Liver (tissue), 9 donors: ENCODE measurements around the gene NMRAL1. TPM values are rescaled to one million over a fixed set of nuclear protein-coding genes. Genes with fewer than 3 reads are reported as not detected.

Experiments used
- DNase-seq: peaks from one replicate; pipeline ENCODE4 v3.0.0-alpha.2; 2017; ENCODE audit warnings: low spot score
- H3K27ac ChIP-seq, 2 donors: one replicate each; pipeline ENCODE4 v1.7.0; 2013; ENCODE audit warnings: inconsistent platforms in 2 of 2, low read length in 2 of 2, control low read depth in 1 of 2, low read depth in 1 of 2, mild to moderate bottlenecking in 1 of 2
- H3K27me3 ChIP-seq, 4 donors: one replicate each; pipeline versions ENCODE4 v1.6.1 to v1.7.0; 2013; ENCODE audit warnings: low read length in 3 of 4, inconsistent platforms in 1 of 4, mild to moderate bottlenecking in 1 of 4, moderate library complexity in 1 of 4; ENCODE audit not compliant: control insufficient read depth in 4 of 4, insufficient read depth in 4 of 4
- H3K36me3 ChIP-seq, 4 donors: one replicate each; pipeline versions ENCODE4 v1.6.1 to v1.7.0; 2013; ENCODE audit warnings: low read length in 3 of 4, mild to moderate bottlenecking in 3 of 4, low read depth in 1 of 4, moderate library complexity in 1 of 4; ENCODE audit not compliant: control insufficient read depth in 4 of 4, insufficient read depth in 3 of 4
- H3K4me1 ChIP-seq, 4 donors: one replicate each; pipeline versions ENCODE4 v1.6.1 to v1.7.0; 2013; ENCODE audit warnings: low read length in 3 of 4, mild to moderate bottlenecking in 3 of 4, moderate library complexity in 1 of 4; ENCODE audit not compliant: control insufficient read depth in 4 of 4, insufficient read depth in 4 of 4
- H3K4me3 ChIP-seq, 3 donors: one replicate each; pipeline versions ENCODE4 v1.6.1 to v1.7.0; 2013; ENCODE audit warnings: low read length in 3 of 3, control low read depth in 1 of 3, low read depth in 1 of 3, mild to moderate bottlenecking in 1 of 3
- H3K9ac ChIP-seq, 2 donors: one replicate each; pipeline ENCODE4 v1.7.0; 2013; ENCODE audit warnings: low read length in 2 of 2, mild to moderate bottlenecking in 2 of 2, moderate library complexity in 2 of 2, control low read depth in 1 of 2, low read depth in 1 of 2
- H3K9me3 ChIP-seq, 4 donors: one replicate each; pipeline versions ENCODE4 v1.6.1 to v1.7.0; 2013; ENCODE audit warnings: low read length in 3 of 4; ENCODE audit not compliant: control insufficient read depth in 4 of 4
- CTCF ChIP-seq: fragments of 150-350 bp; IDR thresholded peaks from 2 replicates; pipeline ENCODE4 v1.5.1; 2017; ENCODE audit warnings: improper control_type of control experiment, low read depth, low read length; ENCODE audit not compliant: missing input control
- FOXA1 ChIP-seq: IDR thresholded peaks from 2 replicates; pipeline ENCODE4 v1.6.1; 2016; ENCODE audit warnings: antibody characterized with exemption
- FOXA2 ChIP-seq: IDR thresholded peaks from 2 replicates; pipeline ENCODE4 v1.6.1; 2016; ENCODE audit warnings: antibody characterized with exemption
- GABPA ChIP-seq, 2 donors: IDR thresholded peaks in 1 of 2; conservative IDR thresholded peaks in 1 of 2; 2 replicates each; pipeline ENCODE4 v1.6.1; 2016; ENCODE audit warnings: antibody characterized with exemption in 2 of 2, mild to moderate bottlenecking in 1 of 2, moderate library complexity in 1 of 2
- HNF4G ChIP-seq: IDR thresholded peaks from 2 replicates; pipeline ENCODE4 v1.6.1; 2016; ENCODE audit warnings: antibody characterized with exemption
- MAX ChIP-seq: IDR thresholded peaks from 2 replicates; pipeline ENCODE4 v1.6.1; 2016; ENCODE audit warnings: antibody characterized with exemption
- RXRA ChIP-seq, 2 donors: IDR thresholded peaks; 2 replicates each; pipeline ENCODE4 v1.6.1; 2017 to 2018; ENCODE audit warnings: antibody characterized with exemption in 2 of 2, mild to moderate bottlenecking in 1 of 2
- ZBTB33 ChIP-seq: IDR thresholded peaks from 2 replicates; pipeline ENCODE4 v1.6.1; 2016; ENCODE audit warnings: antibody characterized with exemption
- WGBS: extraction: QIAGEN DNeasy Blood & Tissue Kit; methylation state at CpG from one replicate; pipeline ENCODE4 v1.1.7; 2013; 5-methylcytosine and 5-hydroxymethylcytosine counted together
- polyA plus RNA-seq, 2 donors: library from polyadenylated mRNA; stranded (reverse) in 1 of 2; unstranded in 1 of 2; fragments of 200-250 nt in 1 of 2; fragments of >200 nt in 1 of 2; fragmentation: Nextera tagmentation in 1 of 2; extraction: Ambion mirVana in 1 of 2; gene quantifications; one replicate each; pipeline versions ENCODE4 v1.2.1 to v1.2.3, GENCODE V29; 2013 to 2015
- total RNA-seq, 2 donors: library from RNA; depleted of rRNA; stranded (reverse); fragments of >200 nt; gene quantifications; one replicate each; pipeline ENCODE4 v1.2.3, GENCODE V29; 2014
- donor health status: healthy.
- donor health status: healthy.
- donor health status: healthy.
- donor health status: healthy.
- donor health status: healthy.

The NMRAL1 gene
- total and polyA plus RNA-seq, 4 donors, result 20.1 to 45.4 (median 28.3) TPM

DNA sequence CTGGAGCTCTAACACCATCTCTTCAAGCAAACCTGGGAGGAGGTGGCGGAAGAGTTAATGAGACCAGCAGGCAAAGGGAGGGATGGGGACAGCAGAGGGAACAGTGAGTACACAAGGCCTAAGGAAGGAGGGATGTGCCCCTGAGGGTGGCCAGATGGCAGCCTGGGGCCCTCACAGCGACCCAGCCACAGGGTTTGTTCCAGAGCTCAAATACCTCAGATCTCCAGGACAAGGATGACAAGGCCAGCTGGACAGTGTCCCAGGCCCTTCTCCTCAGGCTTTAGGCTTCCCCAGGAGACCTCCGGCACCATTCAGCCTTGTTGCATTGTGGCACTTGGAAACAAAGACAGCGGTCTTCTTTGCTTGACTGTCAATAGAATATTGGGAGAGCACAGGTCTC is 49.3 kb upstream of the NMRAL1 start:
- Histone ChIP-seq H3K36me3 (peaks cover 0 to 3% (median 1%) of the 10 kb centered on the region in 4 donors), H3K27ac (no peak overlapping the region), H3K4me3 (no peak overlapping the region), H3K27me3 (no peaks in the 10 kb centered on the region), H3K4me1 (peaks cover 0 to 4% (median 0%) of the 10 kb centered on the region in 4 donors), H3K9ac (no peak overlapping the region), H3K9me3 (no peaks in the 10 kb centered on the region)
- DNase-seq, result no peak
- WGBS, result over 99% methylated on average over 4 of the region's 4 CpGs
- no peak for TF ChIP-seq RXRA (IDR thresholded peaks at IDR 0.05)
- no peak for TF ChIP-seq HNF4G
- TF ChIP-seq MAX, result no peak
- no peak for TF ChIP-seq CTCF
- no peak for TF ChIP-seq FOXA1
- TF ChIP-seq ZBTB33, result no peak

DNA sequence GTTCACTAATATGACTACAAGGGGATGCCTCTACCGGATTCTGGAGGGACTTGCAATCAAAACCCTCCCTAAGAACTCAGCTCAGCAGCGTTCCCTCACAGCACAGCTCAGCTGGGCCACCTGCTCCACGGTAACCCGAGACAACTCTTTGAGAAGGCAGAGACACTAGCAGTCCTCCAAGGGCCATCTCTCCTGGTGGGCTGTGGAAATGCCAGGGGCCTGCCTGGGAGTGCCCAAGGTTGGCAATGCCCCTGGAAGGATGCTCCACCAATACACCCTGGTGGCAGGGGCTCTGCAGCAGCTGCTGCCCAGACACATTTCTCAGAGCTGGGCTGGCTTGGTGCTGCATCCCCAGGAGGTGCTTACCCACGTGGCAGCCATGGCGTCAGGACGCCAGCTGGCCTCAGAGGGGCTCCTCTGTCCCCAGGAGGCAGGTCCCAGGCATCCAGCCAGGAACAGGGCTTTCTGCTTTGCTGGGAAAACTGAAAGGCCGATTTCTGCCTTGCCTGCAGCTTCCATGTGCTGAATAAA is 47.7 kb upstream of the NMRAL1 start:
- H3K27ac ChIP-seq, result no peak overlapping the region
- DNase-seq, result no peak
- no peak overlapping the region for H3K9ac ChIP-seq
- WGBS, result 85% methylated on average over 8 of the region's 8 CpGs
- H3K4me3 ChIP-seq, result no peak overlapping the region
- no peaks in the 10 kb centered on the region for H3K27me3 ChIP-seq
- peaks cover 0 to 4% (median 0%) of the 10 kb centered on the region in 4 donors for H3K4me1 ChIP-seq
- H3K9me3 ChIP-seq, result no peaks in the 10 kb centered on the region
- peaks cover 0 to 3% (median 1%) of the 10 kb centered on the region in 4 donors for H3K36me3 ChIP-seq
- no peak for TF ChIP-seq GABPA (IDR thresholded peaks at IDR 0.05 in 1 of 2, conservative IDR thresholded peaks at IDR 0.05 in 1 of 2)
- TF ChIP-seq FOXA2, result no peak

DNA sequence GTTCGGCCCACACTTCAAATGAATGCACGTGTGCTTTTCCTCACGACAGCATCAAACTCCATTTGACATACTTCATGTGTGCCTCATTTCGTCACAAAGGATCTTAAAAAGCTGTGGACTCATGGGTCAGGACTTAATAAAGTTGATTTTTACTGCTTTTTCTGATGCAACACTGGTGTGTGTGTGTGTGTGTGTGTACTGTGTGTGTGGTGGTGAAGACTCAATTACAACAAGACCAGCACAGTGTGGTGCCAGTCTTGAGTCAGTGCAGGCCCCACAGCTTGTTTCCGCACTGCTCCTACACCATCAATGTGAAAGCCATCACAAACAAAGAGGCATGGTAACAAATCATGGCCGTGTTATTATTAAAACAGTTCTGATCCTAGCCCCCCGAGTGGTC is 46.5 kb upstream of the NMRAL1 start:
- no peaks in the 10 kb centered on the region for H3K27me3 ChIP-seq
- no peak overlapping the region for H3K4me3 ChIP-seq
- H3K36me3 ChIP-seq, result peaks cover 0 to 3% (median 1%) of the 10 kb centered on the region in 4 donors
- no peaks in the 10 kb centered on the region for H3K9me3 ChIP-seq
- H3K9ac ChIP-seq, result no peak overlapping the region
- 93% methylated on average over 7 of the region's 7 CpGs for WGBS
- H3K4me1 ChIP-seq, result peaks cover 0 to 6% (median 0%) of the 10 kb centered on the region in 4 donors
- TF ChIP-seq MAX, result no peak
- no peak for TF ChIP-seq HNF4G
- TF ChIP-seq GABPA (IDR thresholded peaks at IDR 0.05 in 1 of 2, conservative IDR thresholded peaks at IDR 0.05 in 1 of 2), result no peak
- TF ChIP-seq ZBTB33, result no peak
- DNase-seq, result no peak
- no peak overlapping the region for H3K27ac ChIP-seq
